Stimulated activated CD4-positive, alpha-beta T cell treated with anti-CD3 and anti-CD28 coated beads, Interleukin-4, amount 100 ng/mL, for 48 hours (primary cell): Measurements from ENCODE around the gene ZNF280D.

Source experiments
- DNase-seq, 2 donors: peaks; one replicate each; pipeline ENCODE4 v3.0.0-alpha.2; 2020; ENCODE audit warnings: low read depth in 2 of 2

Gene ZNF280D

DNA sequence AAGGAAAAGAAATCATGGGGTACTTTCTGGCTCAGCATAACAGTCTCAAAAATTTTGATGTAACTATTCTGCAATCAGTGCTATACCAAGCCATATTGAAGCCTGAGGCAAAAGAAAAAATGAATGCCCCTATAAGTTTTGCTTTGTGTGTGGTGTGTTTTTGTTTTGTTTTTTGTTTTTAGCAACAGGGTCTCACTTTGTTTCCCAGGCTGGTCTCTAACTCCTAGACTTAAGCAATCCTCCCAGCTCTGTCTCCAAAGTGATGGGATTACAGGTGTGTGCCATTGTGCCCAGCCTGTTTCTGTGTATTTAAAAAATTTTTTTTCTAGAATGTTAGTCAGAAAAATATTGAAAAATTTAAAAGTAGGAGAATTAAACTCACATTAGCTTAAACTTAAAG lies 93.2 kb downstream of the ZNF280D start:
- no peak for DNase-seq

DNA sequence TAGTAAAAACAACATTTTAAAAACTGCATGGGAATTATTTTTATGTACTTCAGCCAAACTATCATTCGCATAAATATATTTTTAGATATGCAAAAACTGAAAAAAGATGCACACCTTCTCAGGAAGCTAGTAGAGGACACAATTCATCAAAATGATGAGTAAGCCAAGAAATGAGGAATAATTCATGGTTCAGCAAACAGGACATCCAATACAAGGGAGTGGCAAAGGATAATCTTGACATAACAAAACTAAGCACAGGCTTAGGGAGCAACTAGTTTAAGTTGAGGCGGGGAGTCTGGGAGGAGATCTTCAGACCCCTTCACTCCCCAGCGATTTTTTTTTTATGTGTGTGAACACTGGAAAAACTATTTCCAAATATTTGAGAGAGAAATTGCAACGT lies 93.7 kb downstream of the ZNF280D start:
- DNase-seq = no peak

DNA sequence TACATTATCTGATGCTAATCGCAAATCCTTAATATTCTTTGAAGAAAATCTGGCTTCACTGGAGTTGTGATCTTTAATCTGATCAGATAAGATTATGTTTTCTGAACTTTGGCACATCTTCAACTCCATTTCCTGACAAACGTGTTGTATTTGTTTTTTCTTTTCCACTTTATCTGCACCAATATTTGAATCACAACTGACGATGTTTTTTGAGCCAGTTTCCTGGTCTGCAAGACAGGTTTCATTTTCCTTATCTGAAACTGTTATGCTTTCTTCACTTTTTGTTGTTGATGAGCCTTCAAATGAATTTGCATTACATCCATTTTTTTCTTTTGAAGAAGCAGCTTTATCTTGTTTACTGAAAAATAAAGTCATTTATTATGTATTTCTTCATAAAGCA lies 101.5 kb downstream of the ZNF280D start:
- DNase-seq = no peak

DNA sequence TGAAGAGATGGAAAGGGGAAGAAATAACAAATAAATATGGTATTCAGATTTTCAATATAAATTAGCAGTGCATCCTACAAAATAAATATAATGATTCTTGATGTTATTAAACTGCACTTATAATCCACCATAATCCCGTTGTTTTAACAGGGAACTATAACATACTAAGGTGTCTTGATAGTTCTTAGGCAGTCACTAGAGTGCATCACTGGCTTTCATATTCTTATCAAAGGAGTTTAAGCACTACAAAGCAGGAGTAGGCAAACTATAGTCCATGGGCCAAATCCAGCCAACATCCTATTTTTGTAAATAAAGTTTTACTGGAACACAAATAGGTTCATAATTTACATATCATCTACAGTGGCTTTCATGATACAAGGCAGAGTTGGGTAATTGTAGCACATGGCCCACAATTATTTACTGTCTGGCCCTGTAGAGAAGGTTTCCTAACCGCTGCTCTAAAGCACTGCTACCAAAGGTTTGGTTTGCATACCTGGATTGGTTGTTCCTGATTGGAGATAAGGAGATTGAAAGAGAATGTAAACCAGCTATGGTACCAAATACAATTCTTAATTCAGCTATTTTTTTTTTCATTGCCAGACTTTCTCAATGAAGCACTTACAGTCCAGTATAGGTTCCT lies 104.3 kb downstream of the ZNF280D start:
- no peak for DNase-seq

DNA sequence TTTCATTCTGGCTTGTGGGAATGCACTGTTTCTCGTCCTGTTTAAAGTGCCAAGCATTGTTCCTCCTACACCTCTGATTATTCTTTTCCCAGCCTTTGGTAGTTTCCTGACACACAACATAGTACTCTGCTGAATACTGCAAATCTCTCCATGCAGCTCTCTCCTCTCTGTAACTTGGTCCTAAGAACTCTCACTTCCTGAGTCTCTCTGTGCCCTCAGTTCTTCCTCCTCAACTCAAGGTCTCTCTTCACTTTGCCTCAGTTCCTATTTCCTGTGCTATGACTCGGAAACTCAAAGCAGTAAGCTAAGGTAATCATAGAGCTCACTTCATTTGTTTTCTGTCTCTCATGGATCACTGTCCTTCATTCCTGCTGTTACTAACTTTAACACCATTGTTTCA lies 113.4 kb downstream of the ZNF280D start:
- DNase-seq = no peak

DNA sequence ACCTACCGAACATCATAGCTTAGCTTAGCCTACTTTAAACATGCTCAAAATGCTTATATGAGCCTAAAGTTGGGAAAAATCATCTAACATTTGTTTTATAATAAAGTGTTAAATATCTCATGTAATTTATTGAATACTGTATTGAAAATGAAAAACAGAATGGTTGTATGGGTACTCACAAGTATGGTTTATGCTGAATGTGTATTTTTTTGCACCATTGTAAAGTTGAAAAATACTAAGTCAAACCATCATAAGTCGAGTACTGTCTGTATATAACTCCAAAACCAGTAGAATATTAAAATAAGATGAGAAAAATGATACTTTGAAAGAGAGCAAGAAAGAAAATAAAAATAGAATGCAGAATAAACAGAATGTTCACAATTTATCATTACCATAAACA lies 115.7 kb downstream of the ZNF280D start:
- DNase-seq = no peak

DNA sequence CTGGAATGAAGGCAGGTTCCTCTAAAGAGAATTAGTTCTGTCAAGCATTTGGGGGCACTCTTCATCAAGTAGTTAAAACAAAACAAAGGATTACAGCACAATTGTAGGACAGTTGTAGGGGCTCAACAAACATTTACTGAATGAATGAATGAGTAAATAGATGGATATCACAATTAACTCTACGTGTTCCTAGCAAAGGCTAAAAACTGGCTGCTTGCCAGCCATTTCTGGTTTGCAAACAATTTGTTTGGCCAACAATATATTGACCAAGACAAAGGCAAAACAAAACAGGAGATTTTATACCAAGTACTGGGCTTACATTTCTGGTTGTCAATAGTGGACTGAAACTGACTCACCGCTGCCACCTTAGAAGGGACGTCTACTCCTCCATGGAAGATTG lies 116.8 kb downstream of the ZNF280D start:
- no peak for DNase-seq

DNA sequence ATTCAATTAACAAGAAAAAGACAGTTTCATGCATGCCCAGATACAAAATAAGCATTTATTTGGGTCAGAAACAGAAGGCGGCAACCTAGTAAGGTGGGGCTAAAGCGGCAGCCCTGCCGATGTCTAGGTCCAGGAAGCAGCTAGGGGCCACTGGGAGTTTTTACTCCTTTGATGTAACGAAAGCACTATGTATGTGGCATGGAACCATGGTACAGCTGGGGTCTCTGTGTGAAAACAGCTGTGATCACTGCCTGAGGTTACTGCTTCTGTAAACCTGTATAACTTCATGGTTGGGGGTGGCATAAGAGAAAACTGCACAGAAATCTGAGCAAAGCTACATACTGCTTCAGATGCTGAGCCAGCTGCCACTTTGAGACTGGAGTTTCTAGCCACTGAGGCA lies 119.5 kb downstream of the ZNF280D start:
- no peak for DNase-seq

DNA sequence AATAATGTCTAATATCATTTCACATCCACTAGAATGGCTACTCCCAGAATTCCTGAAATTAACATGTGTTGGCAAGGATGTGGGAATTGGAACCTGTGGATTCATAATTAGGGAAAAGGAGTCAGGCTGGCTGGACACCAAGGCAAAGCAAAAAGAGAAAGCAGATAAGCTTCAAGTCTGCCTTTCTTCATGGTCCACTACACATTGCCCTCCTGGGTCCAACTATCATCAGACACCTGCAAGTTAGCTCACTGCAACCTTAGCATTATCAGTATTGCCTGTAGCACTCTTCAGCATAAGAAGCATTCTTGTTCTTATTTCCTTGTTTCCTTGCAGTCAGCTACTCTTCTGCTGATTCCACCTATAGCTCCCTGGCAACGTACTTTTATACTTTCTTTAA lies 124.3 kb downstream of the ZNF280D start:
- no peak for DNase-seq

DNA sequence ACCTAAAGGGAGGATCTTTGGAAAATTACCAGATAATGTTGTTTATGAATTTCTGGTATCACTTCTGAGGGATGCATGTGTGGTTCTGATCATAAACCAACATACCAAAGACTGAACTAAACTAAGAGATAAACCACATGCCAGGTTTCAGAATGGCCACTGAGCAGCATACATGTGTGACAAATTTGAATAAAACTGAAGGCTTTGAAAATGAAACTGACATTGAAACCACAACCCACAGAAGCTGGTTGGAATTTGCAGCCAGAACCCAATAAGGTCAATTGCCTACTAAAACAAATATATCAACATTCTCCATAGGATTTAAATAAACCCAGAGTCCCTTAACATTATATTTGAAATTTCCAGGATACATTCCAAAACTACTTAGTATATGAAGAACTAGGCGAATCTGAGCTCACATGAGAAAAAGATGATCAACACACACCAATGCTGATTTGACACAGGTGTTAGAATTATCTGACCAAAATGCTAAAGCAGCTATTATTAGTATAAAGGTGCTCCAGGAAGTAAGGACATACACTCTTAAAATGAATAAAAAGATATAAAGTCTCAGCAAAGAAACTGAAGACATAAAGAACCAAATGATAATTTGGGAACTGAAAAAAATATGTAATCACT lies 125.0 kb downstream of the ZNF280D start:
- DNase-seq = no peak

DNA sequence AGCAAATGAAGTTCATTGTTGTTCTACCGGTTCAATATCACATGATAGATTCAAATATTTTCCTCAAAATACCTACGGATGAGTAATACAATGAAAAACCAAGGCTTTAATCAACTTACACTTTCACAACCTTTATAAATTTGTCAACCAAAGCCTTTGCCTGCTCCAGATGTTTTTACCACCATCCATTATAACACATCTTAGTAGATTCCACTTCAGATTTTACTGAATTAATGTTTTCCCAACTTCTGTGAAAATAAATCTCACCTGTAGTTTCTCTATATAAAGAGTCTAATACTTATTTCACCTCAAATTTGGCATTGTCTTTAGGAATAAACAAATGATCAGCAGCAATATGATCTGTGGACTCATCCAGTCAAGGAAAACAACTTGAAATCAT lies 131.1 kb downstream of the ZNF280D start:
- no peak for DNase-seq

DNA sequence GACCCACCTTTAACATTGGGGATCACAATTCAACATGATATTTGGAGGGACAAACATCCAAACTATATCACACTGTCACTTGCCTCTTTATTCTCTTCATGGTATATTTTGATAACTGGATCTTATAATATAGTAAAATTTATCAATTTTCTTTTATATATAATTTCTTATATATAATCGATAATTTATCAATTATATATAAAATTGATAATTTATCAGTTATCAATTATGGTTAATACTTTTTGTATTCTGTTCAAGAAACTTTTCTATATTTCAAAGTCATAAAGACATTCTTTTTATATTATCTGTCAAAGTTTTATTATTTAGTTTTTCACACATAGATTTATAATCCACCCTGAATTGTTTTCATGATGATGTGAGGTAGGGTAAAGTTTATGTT lies 132.9 kb downstream of the ZNF280D start:
- DNase-seq = no peak

DNA sequence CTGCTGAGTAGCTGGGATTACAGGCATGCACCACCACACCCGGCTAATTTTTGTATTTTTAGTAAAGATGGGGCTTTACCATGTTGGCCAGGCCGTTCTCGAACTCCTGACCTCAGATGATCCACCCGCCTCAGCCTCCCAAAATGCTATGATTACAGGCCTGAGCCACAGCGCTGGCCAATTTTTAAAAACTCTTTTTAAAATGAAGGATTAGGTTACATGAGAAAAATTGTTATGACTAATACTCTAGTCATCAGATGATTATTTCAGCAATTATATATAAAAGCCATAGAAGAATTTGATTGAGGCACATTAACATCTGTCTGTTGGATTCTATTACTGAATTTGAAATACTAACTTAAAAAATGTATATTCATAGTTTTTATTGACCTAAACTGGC lies 134.3 kb downstream of the ZNF280D start:
- DNase-seq = no peak

DNA sequence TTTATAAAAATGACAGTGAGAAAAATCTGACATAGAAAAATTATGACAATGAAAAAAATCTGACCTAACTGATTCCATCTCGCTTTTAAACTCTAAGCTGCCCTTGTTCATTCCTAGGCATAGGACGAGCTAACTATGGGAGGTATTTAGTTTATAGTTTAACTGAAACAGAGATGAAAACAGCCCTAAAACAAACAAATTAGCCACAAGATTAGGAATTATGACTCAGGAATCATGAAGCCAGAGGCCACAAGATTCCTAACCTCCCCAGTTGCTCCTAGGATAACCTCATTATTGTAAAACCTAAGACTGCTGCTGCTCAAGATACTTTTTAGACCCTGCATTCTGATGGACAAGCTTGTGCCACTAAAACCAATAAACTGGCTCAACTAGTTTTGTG lies 145.6 kb downstream of the ZNF280D start:
- no peak for DNase-seq

DNA sequence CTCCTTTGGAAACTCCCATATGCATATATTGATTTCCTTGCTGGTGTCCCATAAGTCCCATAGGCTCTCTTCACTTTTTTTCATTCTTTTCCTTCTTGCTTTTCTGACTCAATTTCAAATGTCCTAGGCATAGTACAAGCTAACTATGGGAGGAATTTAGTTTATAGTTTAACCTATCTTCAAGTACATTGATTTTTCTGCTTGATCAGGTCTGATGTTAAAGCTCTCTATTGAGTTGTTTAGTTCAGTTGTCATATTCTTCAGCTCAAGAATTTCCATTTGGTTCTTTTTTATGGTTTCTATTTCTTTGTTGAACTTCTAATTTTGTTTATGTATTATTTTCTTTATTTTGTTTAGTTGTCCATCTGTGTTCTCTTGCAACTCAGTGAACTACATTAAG lies 147.1 kb downstream of the ZNF280D start:
- DNase-seq = no peak

DNA sequence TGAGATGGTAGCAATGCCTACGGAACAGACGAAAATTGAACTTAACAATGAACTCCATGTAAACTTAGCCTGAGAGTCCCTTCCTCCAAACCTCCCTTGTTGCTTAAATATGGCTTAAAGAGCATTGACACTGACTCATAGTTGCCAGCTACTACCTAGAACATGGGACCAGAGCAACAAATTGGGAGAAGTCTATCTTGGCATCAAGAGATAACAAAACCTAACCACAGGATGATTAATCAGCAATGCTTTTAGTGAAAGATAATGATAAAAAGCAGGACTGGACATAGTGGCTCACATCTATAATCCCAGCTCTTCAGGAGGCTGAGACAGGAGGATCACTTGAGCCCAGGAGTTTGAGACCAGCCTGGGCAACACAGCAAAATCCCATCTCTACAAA lies 150.5 kb downstream of the ZNF280D start:
- DNase-seq = no peak
